GM12872 (cell line): ENCODE measurements around the gene RNF220.

Experiments
- TF ChIP-seq, protein P1 (sequence below): IDR thresholded peaks from 3 replicates; pipeline ENCODE4 v1.5.1; 2011; ENCODE audit warnings: low read depth, mild to moderate bottlenecking, low read length, moderate library complexity; ENCODE audit not compliant: insufficient read depth

RNF220 gene

DNA sequence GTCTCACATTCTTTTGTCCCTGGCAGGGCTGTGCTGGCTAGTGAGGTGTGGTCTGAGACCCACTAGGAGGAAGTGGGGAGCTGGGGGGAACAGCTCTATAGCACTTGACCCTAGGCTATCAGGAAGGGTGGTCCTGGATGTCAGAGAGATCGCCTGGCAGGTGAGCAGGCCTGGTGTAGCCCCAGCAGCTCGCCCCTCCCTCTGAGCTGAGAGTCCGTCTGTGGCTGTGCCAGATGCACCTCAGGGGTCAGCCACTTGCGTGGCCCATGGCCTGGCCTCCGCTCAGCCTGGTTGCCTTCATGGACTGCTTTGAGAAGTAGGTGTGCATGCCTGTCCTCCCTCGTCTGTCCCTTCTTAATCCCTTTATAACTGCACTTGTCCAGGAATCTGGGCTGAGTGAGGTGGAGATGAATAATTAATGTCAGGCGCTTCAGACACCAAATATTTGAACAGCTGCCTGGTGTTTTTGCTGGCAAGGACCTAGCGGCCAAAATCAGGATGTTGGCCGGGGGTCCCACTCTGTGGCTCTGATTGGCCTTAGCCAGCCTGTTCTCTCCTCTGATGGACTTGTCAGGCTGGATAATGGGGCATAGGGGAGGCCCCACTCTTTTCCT is 238.8 kb downstream of the RNF220 start:
- TF ChIP-seq, protein P1, sequence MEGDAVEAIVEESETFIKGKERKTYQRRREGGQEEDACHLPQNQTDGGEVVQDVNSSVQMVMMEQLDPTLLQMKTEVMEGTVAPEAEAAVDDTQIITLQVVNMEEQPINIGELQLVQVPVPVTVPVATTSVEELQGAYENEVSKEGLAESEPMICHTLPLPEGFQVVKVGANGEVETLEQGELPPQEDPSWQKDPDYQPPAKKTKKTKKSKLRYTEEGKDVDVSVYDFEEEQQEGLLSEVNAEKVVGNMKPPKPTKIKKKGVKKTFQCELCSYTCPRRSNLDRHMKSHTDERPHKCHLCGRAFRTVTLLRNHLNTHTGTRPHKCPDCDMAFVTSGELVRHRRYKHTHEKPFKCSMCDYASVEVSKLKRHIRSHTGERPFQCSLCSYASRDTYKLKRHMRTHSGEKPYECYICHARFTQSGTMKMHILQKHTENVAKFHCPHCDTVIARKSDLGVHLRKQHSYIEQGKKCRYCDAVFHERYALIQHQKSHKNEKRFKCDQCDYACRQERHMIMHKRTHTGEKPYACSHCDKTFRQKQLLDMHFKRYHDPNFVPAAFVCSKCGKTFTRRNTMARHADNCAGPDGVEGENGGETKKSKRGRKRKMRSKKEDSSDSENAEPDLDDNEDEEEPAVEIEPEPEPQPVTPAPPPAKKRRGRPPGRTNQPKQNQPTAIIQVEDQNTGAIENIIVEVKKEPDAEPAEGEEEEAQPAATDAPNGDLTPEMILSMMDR, result no peak

- TF ChIP-seq, protein P1, result no peak
Observed at GRCh38 chr1:44644806-44645205, 239.8 kb downstream of the RNF220 start.

- TF ChIP-seq, protein P1, result no peak
Observed at GRCh38 chr1:44645476-44646244, 240.6 kb downstream of the RNF220 start.

DNA sequence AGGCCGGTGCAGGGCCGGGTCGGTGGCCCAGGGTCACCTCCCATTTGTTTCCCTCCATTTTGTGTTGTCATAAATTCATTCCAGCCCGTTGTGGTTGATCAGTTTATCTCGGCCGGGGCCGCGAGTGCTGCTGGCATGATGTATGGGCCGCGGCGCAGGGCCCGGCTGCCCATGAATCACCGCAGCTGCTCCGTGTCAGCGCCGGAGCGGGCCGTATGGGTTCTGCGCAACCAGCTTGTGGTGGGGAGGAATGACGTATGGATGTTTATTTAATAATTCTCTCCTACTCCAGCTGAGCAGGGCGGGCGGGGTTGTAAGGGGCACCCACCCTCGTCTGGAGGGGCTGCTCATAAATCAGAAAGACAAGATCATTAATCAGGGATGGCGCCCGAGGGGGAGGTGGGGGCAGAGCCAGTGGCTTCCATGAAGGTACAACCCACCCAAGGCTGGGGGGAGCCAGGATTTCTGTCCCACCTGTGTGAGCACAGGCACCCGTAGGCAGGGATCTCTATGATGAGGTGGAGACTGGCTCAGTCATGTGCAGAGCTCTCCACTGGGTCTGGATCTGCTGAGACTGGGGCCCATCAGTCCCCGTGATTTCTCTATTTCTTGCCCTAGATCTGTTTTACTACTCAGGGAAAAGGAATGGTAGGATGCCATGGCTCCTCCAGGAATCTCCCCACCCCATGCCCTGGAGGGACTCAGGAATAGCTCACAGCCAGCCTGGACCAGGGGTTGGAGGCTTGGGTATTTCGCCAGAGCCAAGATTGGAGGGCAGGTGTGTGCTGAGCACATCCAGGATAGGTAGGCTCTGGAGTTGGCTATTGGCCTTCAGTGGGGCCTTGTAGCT is 241.4 kb downstream of the RNF220 start:
- TF ChIP-seq, protein P1, result no peak

GRCh38 chr1:44647896-44648295 is 242.8 kb downstream of the RNF220 start:
- TF ChIP-seq, protein P1, result no peak

GRCh38 chr1:44648529-44649250 is 243.6 kb downstream of the RNF220 start:
- TF ChIP-seq, protein P1, result no peak
